Measurements from ENCODE around the gene PROK2. TPM values are rescaled to one million over a fixed set of nuclear protein-coding genes. Genes with fewer than 3 reads are reported as not detected.

Gene PROK2
- total RNA-seq, 2 experiments from 2014 or later = 1.3 to 1.4 TPM

- CTCF ChIA-PET = no interaction called here
- Histone ChIP-seq H3K27me3 (ENCODE audit: control insufficient read depth in 1 of 2, insufficient read depth in 2 of 2, low read length in 2 of 2) (no peaks in the 10 kb centered on the region), H3K4me1 (ENCODE audit: insufficient read depth, low read length) (no peaks in the 10 kb centered on the region), H3K27ac (ENCODE audit: low read depth in 1 of 2, low read length in 2 of 2) (no peak overlapping the region), H3K4me3 (ENCODE audit: low read length) (no peak overlapping the region), H3K9me3 (ENCODE audit: control insufficient read depth in 1 of 2, insufficient read depth in 1 of 2, low read length in 2 of 2) (peaks cover 16 to 34% of the 10 kb centered on the region in 2 experiments), H3K36me3 (ENCODE audit: insufficient read depth, low read length) (no peaks in the 10 kb centered on the region)
- DNase-seq = no peak
- no peak for ATAC-seq (ENCODE audit: poor library complexity)
- H3K4me3 Mint-ChIP-seq = no peak overlapping the region
- no peak overlapping the region for H3K27ac Mint-ChIP-seq
- POLR2A ChIA-PET = interaction anchor here (0.7 kb wide), 1 partner anchor 712 kb away, joined by 3 read pairs; no protein-coding TSS in a partner anchor
- no peaks in the 10 kb centered on the region for H3K27me3 Mint-ChIP-seq
- H3K4me1 Mint-ChIP-seq (ENCODE audit: low read depth) = no peaks in the 10 kb centered on the region
- TF ChIP-seq CTCF (IDR thresholded peaks at IDR 0.05) = no peak
- H3K9me3 Mint-ChIP-seq = peaks cover 8% of the 10 kb centered on the region
- intact Hi-C loops (cut with DNase I, micrococcal nuclease) = no loop called here
- peaks cover 22% of the 10 kb centered on the region for H3K36me3 Mint-ChIP-seq (ENCODE audit: low read depth)
These were observed 42.3 kb downstream of the PROK2 start for GRCh38 chr3:71742621-71743020.

GRCh38 chr3:71734881-71735280, 50.1 kb downstream of the PROK2 start:
- CTCF ChIA-PET = no interaction called here
- Mint-ChIP-seq H3K4me3 (no peak overlapping the region), H3K9me3 (peaks cover 4% of the 10 kb centered on the region), H3K27me3 (no peaks in the 10 kb centered on the region), H3K27ac (no peak overlapping the region), H3K4me1 (ENCODE audit: low read depth) (peaks cover 14% of the 10 kb centered on the region), H3K36me3 (ENCODE audit: low read depth) (no peaks in the 10 kb centered on the region)
- no peak overlapping the region for H3K27ac ChIP-seq (ENCODE audit: low read depth in 1 of 2, low read length in 2 of 2)
- no peak for TF ChIP-seq CTCF (IDR thresholded peaks at IDR 0.05)
- H3K9me3 ChIP-seq (ENCODE audit: control insufficient read depth in 1 of 2, insufficient read depth in 1 of 2, low read length in 2 of 2) = peaks cover 0 to 3% of the 10 kb centered on the region in 2 experiments
- peaks cover 7% of the 10 kb centered on the region for H3K4me1 ChIP-seq (ENCODE audit: insufficient read depth, low read length)
- ATAC-seq (ENCODE audit: poor library complexity) = no peak
- intact Hi-C loops (cut with DNase I, micrococcal nuclease) = loop anchor here in 1 of 2 experiments (5.0 kb wide), 1 partner anchor 122 kb away; no protein-coding TSS in a partner anchor
- no peaks in the 10 kb centered on the region for H3K27me3 ChIP-seq (ENCODE audit: control insufficient read depth in 1 of 2, insufficient read depth in 2 of 2, low read length in 2 of 2)
- no peak overlapping the region for H3K4me3 ChIP-seq (ENCODE audit: low read length)
- DNase-seq = no peak
- POLR2A ChIA-PET = no interaction called here
- no peaks in the 10 kb centered on the region for H3K36me3 ChIP-seq (ENCODE audit: insufficient read depth, low read length)

GRCh38 chr3:71733319-71733718, 51.6 kb downstream of the PROK2 start:
- no peak overlapping the region for H3K27ac Mint-ChIP-seq
- no peak overlapping the region for H3K27ac ChIP-seq (ENCODE audit: low read depth in 1 of 2, low read length in 2 of 2)
- no peaks in the 10 kb centered on the region for H3K36me3 ChIP-seq (ENCODE audit: insufficient read depth, low read length)
- H3K27me3 Mint-ChIP-seq = no peaks in the 10 kb centered on the region
- ATAC-seq (ENCODE audit: poor library complexity) = no peak
- H3K4me3 Mint-ChIP-seq = no peak overlapping the region
- H3K4me3 ChIP-seq (ENCODE audit: low read length) = no peak overlapping the region
- TF ChIP-seq CTCF (IDR thresholded peaks at IDR 0.05) = no peak
- peaks cover 4% of the 10 kb centered on the region for H3K9me3 Mint-ChIP-seq
- DNase-seq = no peak
- no peaks in the 10 kb centered on the region for H3K27me3 ChIP-seq (ENCODE audit: control insufficient read depth in 1 of 2, insufficient read depth in 2 of 2, low read length in 2 of 2)
- peaks cover 0 to 3% of the 10 kb centered on the region in 2 experiments for H3K9me3 ChIP-seq (ENCODE audit: control insufficient read depth in 1 of 2, insufficient read depth in 1 of 2, low read length in 2 of 2)
- ChIA-PET CTCF (no interaction called here), POLR2A (no interaction called here)
- H3K4me1 Mint-ChIP-seq (ENCODE audit: low read depth) = peaks cover 30% of the 10 kb centered on the region
- intact Hi-C loops (cut with DNase I, micrococcal nuclease) = loop anchor here in 1 of 2 experiments (5.0 kb wide), 1 partner anchor 124 kb away; no protein-coding TSS in a partner anchor
- H3K36me3 Mint-ChIP-seq (ENCODE audit: low read depth) = no peaks in the 10 kb centered on the region
- peaks cover 22% of the 10 kb centered on the region for H3K4me1 ChIP-seq (ENCODE audit: insufficient read depth, low read length)
